Esophagus squamous epithelium (tissue), 4 donors: ENCODE data around the gene RHOBTB1.

ENCODE experiments used
- CTCF ChIP-seq, 6 experiments: fragments of 450-650 bp in 4 of 6; fragments of 200-600 bp in 2 of 6; sonication (generic) in 2 of 6; IDR thresholded peaks; one replicate each; pipeline ENCODE4 v1.5.1; 2016 to 2019; ENCODE audit warnings: antibody characterized with exemption in 6 of 6, mild to moderate bottlenecking in 4 of 6, moderate library complexity in 4 of 6
- POLR2A ChIP-seq, 4 donors: fragments of 450-650 bp; IDR thresholded peaks; one replicate each; pipeline ENCODE4 v1.6.1; 2017; ENCODE audit warnings: antibody characterized with exemption in 4 of 4, mild to moderate bottlenecking in 4 of 4, moderate library complexity in 3 of 4

GRCh38 chr10:60967854-60968484 is 24.0 kb upstream of the RHOBTB1 start:
- TF ChIP-seq CTCF (IDR thresholded peaks at IDR 0.05) (no peak), POLR2A (IDR thresholded peaks at IDR 0.05) (no peak)
